GM12878 (cell line): ENCODE results near the gene NUDT7. TPM values are rescaled to one million over a fixed set of nuclear protein-coding genes. Genes with fewer than 3 reads are reported as not detected.

Source experiments
- ATAC-seq: fragments of 200-7000 bp; cut with Tn5 transposase; 3 replicates; pipeline ENCODE4 v1.9.1; 2020; ENCODE audit warnings: mild to moderate bottlenecking, moderate library complexity
- BruUV-seq: library from RNA; stranded (reverse); fragments of 400-500 nt; replicated peaks from 2 replicates; lab custom pipeline; 2021; lab: Mats Ljungman, UMichigan
- CTCF ChIA-PET: fragments of 300-600 bp; sonication (Branson Sonifier 250); formaldehyde crosslinking; extraction: SDS; loops from one replicate; lab custom pipeline; 2021; ENCODE audit warnings: inconsistent platforms; lab: Yijun Ruan, JAX
- POLR2A ChIA-PET: fragments of 350-600 bp; formaldehyde crosslinking; extraction: SDS; loops from one replicate; lab custom pipeline; 2021; ENCODE audit warnings: inconsistent platforms; lab: Charles Lee
- RAD21 ChIA-PET: fragments of 300-600 bp; sonication (Branson Sonifier 250); formaldehyde crosslinking; loops from one replicate; lab custom pipeline; 2023; ENCODE audit warnings: antibody characterized with exemption; ENCODE audit not compliant: unreplicated experiment; lab: Charles Lee
- SMC1A ChIA-PET: fragments of 300-600 bp; sonication (Branson Sonifier 250); formaldehyde crosslinking; loops from one replicate; lab custom pipeline; 2023; ENCODE audit not compliant: unreplicated experiment, uncharacterized antibody; lab: Charles Lee
- DNase-seq: peaks from one replicate; pipeline ENCODE4 v3.0.0-alpha.2; 2011; ENCODE audit warnings: low read depth, low spot score
- FAIRE-seq: peaks from 3 replicates; lab custom pipeline; 2011; peaks lifted over from hg19 to GRCh38; lab: Jason Lieb, UNC
- H2AFZ ChIP-seq: 2 replicates; pipeline ENCODE4 v1.6.0; 2011; ENCODE audit warnings: low read depth, low read length, control low read depth; ENCODE audit not compliant: control insufficient read depth
- H3K27ac ChIP-seq: 2 replicates; pipeline ENCODE4 v1.5.1; 2011; ENCODE audit warnings: control low read depth; ENCODE audit not compliant: control insufficient read depth, insufficient read depth
- H3K27me3 ChIP-seq, 2 experiments: replicated peaks in 1 of 2; 2 replicates each; pipeline versions ENCODE4 v1.6.0 to v1.6.1; 2011; ENCODE audit warnings: low read length in 1 of 2; ENCODE audit not compliant: control insufficient read depth in 2 of 2, insufficient read depth in 2 of 2
- H3K36me3 ChIP-seq, 2 experiments: 2 replicates each; pipeline ENCODE4 v1.5.1; 2011; ENCODE audit warnings: low read length in 1 of 2; ENCODE audit not compliant: control insufficient read depth in 2 of 2, insufficient read depth in 2 of 2
- H3K4me1 ChIP-seq: 2 replicates; pipeline ENCODE4 v1.6.1; 2011; ENCODE audit warnings: mild to moderate bottlenecking, low read length, moderate library complexity, mixed read lengths; ENCODE audit not compliant: control insufficient read depth, insufficient read depth
- H3K4me2 ChIP-seq: 2 replicates; pipeline ENCODE4 v1.6.0; 2011; ENCODE audit warnings: control low read depth; ENCODE audit not compliant: control insufficient read depth, insufficient read depth
- H3K4me3 ChIP-seq: fragments of 200-600 bp; sonication (generic); 2 replicates; pipeline ENCODE4 v1.5.1; 2016
- H3K79me2 ChIP-seq: 2 replicates; pipeline ENCODE4 v1.6.0; 2011; ENCODE audit warnings: low read length; ENCODE audit not compliant: control insufficient read depth, insufficient read depth
- H3K9ac ChIP-seq: 2 replicates; pipeline ENCODE4 v1.8.0; 2011; ENCODE audit warnings: low read length, control low read depth, mixed read lengths; ENCODE audit not compliant: control insufficient read depth, insufficient read depth
- H3K9me3 ChIP-seq: replicated peaks from 3 replicates; pipeline ENCODE4 v1.5.1; 2011; ENCODE audit warnings: mild to moderate bottlenecking, low read length; ENCODE audit not compliant: control insufficient read depth, insufficient read depth
- H4K20me1 ChIP-seq: 2 replicates; pipeline ENCODE4 v1.6.0; 2011; ENCODE audit not compliant: control insufficient read depth, insufficient read depth
- BHLHE40 ChIP-seq, 2 experiments: fragments of 450-650 bp in 1 of 2; IDR thresholded peaks; 2 replicates each; pipeline ENCODE4 v1.6.1; 2011 to 2017; ENCODE audit warnings: low read depth in 2 of 2, borderline replicate concordance in 1 of 2, improper control_type of control experiment in 1 of 2, low read length in 1 of 2, mild to moderate bottlenecking in 1 of 2
- MEF2A ChIP-seq: IDR thresholded peaks from 2 replicates; pipeline ENCODE4 v1.6.1; 2011; ENCODE audit warnings: low read depth, mild to moderate bottlenecking, low read length, moderate library complexity; ENCODE audit not compliant: insufficient read depth
- MTA2 ChIP-seq: fragments of 450-650 bp; IDR thresholded peaks from 2 replicates; pipeline ENCODE4 v1.6.1; 2016; ENCODE audit warnings: low read depth, mild to moderate bottlenecking, moderate library complexity
- MYB ChIP-seq: fragments of 150-350 bp; IDR thresholded peaks from 2 replicates; pipeline ENCODE4 v1.6.1; 2014; ENCODE audit warnings: mild to moderate bottlenecking, low read depth, low read length, borderline replicate concordance
- PAX5 ChIP-seq: IDR thresholded peaks from 2 replicates; pipeline ENCODE4 v1.6.1; 2011; ENCODE audit warnings: low read depth, low read length, borderline replicate concordance
- SIN3A ChIP-seq: IDR thresholded peaks from 2 replicates; pipeline ENCODE4 v1.6.1; 2012; ENCODE audit warnings: low read depth, low read length, improper control_type of control experiment
- SP1 ChIP-seq: IDR thresholded peaks from one replicate; pipeline ENCODE4 v1.6.1; 2011; ENCODE audit warnings: low read depth, low read length
- SREBF1 ChIP-seq: IDR thresholded peaks from 2 replicates; pipeline ENCODE4 v1.6.1; 2012; ENCODE audit warnings: mild to moderate bottlenecking, low read length
- STAT1 ChIP-seq: fragments of 450-650 bp; conservative IDR thresholded peaks from 2 replicates; pipeline ENCODE4 v1.6.1; 2014; ENCODE audit warnings: antibody characterized with exemption, mild to moderate bottlenecking
- TCF3 ChIP-seq: IDR thresholded peaks from 2 replicates; pipeline ENCODE4 v1.6.1; 2012; ENCODE audit warnings: low read depth, mild to moderate bottlenecking, low read length, borderline replicate concordance; ENCODE audit not compliant: insufficient read depth
- ZBTB40 ChIP-seq: fragments of 450-650 bp; IDR thresholded peaks from 2 replicates; pipeline ENCODE4 v1.6.1; 2016; ENCODE audit warnings: mild to moderate bottlenecking, moderate library complexity, borderline replicate concordance
- whole genome bisulfite sequencing: methylation state at CpG from one replicate; pipeline ENCODE4 v1.1.6; 2016; ENCODE audit warnings: low lambda C conversion rate; ENCODE audit not compliant: insufficient replicate concordance, insufficient coverage; ENCODE audit errors: missing lambda C conversion rate; 5-methylcytosine and 5-hydroxymethylcytosine counted together
- in situ Hi-C: fragments of 300-500 bp; cut with MboI; formaldehyde crosslinking; loops from 9 replicates; pipeline ENCODE4 v1.14.3; 2018; ENCODE audit warnings: mixed read lengths
- intact Hi-C: fragments of 100-400 bp; cut with micrococcal nuclease; formaldehyde crosslinking; loops from one replicate; pipeline ENCODE4 v1.14.2; 2022; ENCODE audit not compliant: unreplicated experiment
- polyA plus RNA-seq, 11 experiments: library from polyadenylated mRNA; depleted of rRNA in 4 of 11; unstranded in 6 of 11; stranded (reverse) in 5 of 11; fragments of >200 nt; fragmentation: Nextera tagmentation in 4 of 11; fragmentation: Illumina TruSeq in 1 of 11; extraction: Ambion mirVana in 4 of 11; extraction: Trizol in 1 of 11; gene quantifications; 1 replicate in 1 of 11; 2 replicates in 10 of 11; pipeline versions ENCODE4 v1.2.1 to v1.2.3, GENCODE V29; 2011 to 2016; ENCODE audit warnings: inconsistent platforms in 2 of 11, missing spikeins in 2 of 11, low read depth in 1 of 11
- total RNA-seq, 4 experiments: library from RNA; depleted of rRNA in 3 of 4; stranded (reverse); fragments of >200 nt in 3 of 4; fragmentation: Illumina TruSeq in 1 of 4; extraction: Trizol in 1 of 4; gene quantifications; 2 replicates each; pipeline versions ENCODE4 v1.2.1 to v1.2.3, GENCODE V29; 2013 to 2021

The NUDT7 gene
- total and polyA plus RNA-seq, 10 of the 15 experiments (the other 5 are each of a cell fraction or from before 2014, with no cell fraction given), result 2.8 to 14.3 (median 5.2) TPM

- H3K27ac ChIP-seq, result no peak overlapping the region
These were observed 484 bp upstream of the NUDT7 start for GRCh38 chr16:77721752-77722308.

GRCh38 chr16:77723108-77723514 lies 797 bp downstream of the NUDT7 start:
- H3K9me3 ChIP-seq, result no peaks in the 10 kb centered on the region
- ChIA-PET CTCF (interaction anchor here (1.0 kb wide), 1 partner anchor 275 kb away, joined by 3 read pairs; no protein-coding TSS in a partner anchor), RAD21 (no interaction called here), SMC1A (no interaction called here), POLR2A (no interaction called here)
- no peak for FAIRE-seq
- no peaks in the 10 kb centered on the region for H3K79me2 ChIP-seq
- peak overlapping the region; percentile 82 for H3K4me2 ChIP-seq
- no peaks in the 10 kb centered on the region for H3K27me3 ChIP-seq
- no peaks in the 10 kb centered on the region for H3K36me3 ChIP-seq
- no TSS peak for BruUV-seq
- H2AFZ ChIP-seq, result peak overlapping the region; percentile 96
- H3K4me1 ChIP-seq, result peaks cover 5% of the 10 kb centered on the region
- no peak for DNase-seq
- no peaks in the 10 kb centered on the region for H4K20me1 ChIP-seq
- peak overlapping the region; percentile 68; the same call in 1 of the 2 replicates for H3K27ac ChIP-seq
- in situ Hi-C loops (no loop called here), intact Hi-C loops (no loop called here)
- 3% methylated on average over 5 of the region's 5 CpGs for WGBS
- peak overlapping the region; percentile 84 for H3K9ac ChIP-seq
- ATAC-seq, result peak; percentile 9
- peak overlapping the region; percentile 98 for H3K4me3 ChIP-seq
- TF ChIP-seq SIN3A (no peak), ZBTB40 (no peak), PAX5 (no peak), BHLHE40 (IDR thresholded peaks at IDR 0.05; ENCODE audit: borderline replicate concordance in 1 of 2, low read depth in 2 of 2, low read length in 1 of 2) (no peak), SREBF1 (no peak), MTA2 (no peak), STAT1 (no peak), MYB (no peak), SP1 (no peak)

More at GRCh38 chr16:77721752-77722308, 484 bp upstream of the NUDT7 start:
- no TSS peak for BruUV-seq
- intact Hi-C loops, result loop anchor here (1.0 kb wide), 1 partner anchor 241 kb away; no protein-coding TSS in a partner anchor
- peaks cover 5% of the 10 kb centered on the region for H3K4me1 ChIP-seq
- no peak for DNase-seq
- TF ChIP-seq MEF2A, result no peak
- 0 out of 2 replicates have a peak, but pooled peaks have one; percentile 14 for TF ChIP-seq TCF3
- TF ChIP-seq, all 136 proteins: peak for 1
- FAIRE-seq, result no peak
- Histone ChIP-seq H3K4me3 (peak overlapping the region; percentile 68), H3K9me3 (no peaks in the 10 kb centered on the region), H3K4me2 (peak overlapping the region; percentile 82; the same call in 1 of the 2 replicates), H3K27me3 (no peaks in the 10 kb centered on the region), H3K79me2 (no peaks in the 10 kb centered on the region), H3K36me3 (no peaks in the 10 kb centered on the region), H2AFZ (peak overlapping the region; percentile 80), H3K9ac (no peak overlapping the region), H4K20me1 (no peaks in the 10 kb centered on the region)
- ChIA-PET RAD21 (interaction anchor here (0.7 kb wide), 1 partner anchor 354 kb away, joined by 3 read pairs; no protein-coding TSS in a partner anchor), SMC1A (no interaction called here), POLR2A (no interaction called here), CTCF (interaction anchor here (0.6 to 1.0 kb wide), 2 partner anchors 277 to 346 kb away, joined by 3 read pairs; no protein-coding TSS in a partner anchor)
- in situ Hi-C loops, result no loop called here
- peak; percentile 30 for ATAC-seq
- 34% methylated on average over 12 of the region's 12 CpGs for WGBS
